ENCODE measurements around the gene NTRK3. TPM values are rescaled to one million over a fixed set of nuclear protein-coding genes. Genes with fewer than 3 reads are reported as not detected.

The NTRK3 gene
- total RNA-seq, 1 donor from 2014 or later, result not detected

DNA sequence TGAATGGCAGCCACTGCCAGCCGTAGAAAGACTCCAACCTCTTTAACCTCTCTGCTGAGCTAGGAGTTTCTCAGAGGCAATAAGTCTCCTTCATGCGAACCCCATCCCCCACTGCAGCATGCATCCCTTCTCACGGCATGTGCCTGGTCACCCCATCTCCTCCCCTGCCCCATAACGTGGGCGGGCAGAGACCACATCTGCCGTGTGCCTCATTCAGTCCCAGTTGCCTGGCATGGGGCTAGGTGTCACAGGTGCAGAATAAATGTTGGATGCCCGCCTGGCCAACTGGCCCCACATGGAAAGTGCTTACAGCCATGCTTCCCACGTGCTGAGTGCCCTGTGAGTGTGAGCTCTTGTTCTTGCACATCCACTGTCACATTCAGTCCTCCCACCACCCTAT is 43.5 kb upstream of the NTRK3 start:
- no peaks in the 10 kb centered on the region for H3K27me3 Mint-ChIP-seq (ENCODE audit: unreplicated experiment)
- H3K4me1 Mint-ChIP-seq (ENCODE audit: unreplicated experiment), result no peaks in the 10 kb centered on the region
- H3K9me3 Mint-ChIP-seq (ENCODE audit: unreplicated experiment), result no peaks in the 10 kb centered on the region
- TF ChIP-seq, protein P1, sequence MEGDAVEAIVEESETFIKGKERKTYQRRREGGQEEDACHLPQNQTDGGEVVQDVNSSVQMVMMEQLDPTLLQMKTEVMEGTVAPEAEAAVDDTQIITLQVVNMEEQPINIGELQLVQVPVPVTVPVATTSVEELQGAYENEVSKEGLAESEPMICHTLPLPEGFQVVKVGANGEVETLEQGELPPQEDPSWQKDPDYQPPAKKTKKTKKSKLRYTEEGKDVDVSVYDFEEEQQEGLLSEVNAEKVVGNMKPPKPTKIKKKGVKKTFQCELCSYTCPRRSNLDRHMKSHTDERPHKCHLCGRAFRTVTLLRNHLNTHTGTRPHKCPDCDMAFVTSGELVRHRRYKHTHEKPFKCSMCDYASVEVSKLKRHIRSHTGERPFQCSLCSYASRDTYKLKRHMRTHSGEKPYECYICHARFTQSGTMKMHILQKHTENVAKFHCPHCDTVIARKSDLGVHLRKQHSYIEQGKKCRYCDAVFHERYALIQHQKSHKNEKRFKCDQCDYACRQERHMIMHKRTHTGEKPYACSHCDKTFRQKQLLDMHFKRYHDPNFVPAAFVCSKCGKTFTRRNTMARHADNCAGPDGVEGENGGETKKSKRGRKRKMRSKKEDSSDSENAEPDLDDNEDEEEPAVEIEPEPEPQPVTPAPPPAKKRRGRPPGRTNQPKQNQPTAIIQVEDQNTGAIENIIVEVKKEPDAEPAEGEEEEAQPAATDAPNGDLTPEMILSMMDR (IDR thresholded peaks at IDR 0.05), result no peak
- no peak overlapping the region for H3K4me3 Mint-ChIP-seq (ENCODE audit: unreplicated experiment)
- DNase-seq (ENCODE audit: extremely low spot score, unreplicated experiment), result no peak
- no peak overlapping the region for H3K27ac Mint-ChIP-seq (ENCODE audit: unreplicated experiment)
- H3K36me3 Mint-ChIP-seq (ENCODE audit: unreplicated experiment), result no peaks in the 10 kb centered on the region

DNA sequence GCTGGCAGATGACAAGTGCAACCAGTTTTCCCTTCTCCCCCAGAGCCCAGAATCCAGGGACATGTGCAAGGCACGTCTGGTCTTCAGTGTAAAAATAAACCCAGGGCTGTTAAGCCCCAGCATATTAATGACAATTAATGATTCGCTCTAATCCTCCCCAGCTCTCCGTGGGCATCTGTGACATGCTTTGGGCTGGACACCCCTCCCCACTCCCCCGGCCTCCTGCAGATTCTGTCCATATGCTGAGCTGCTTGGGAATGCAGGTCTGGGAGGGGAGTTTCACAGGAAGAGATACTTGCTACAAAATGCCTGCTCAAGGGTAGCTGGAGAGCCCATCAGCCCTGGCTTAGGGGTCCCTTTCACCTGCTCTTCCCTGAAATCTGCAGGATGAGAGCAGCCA is 43.0 kb upstream of the NTRK3 start:
- no peak overlapping the region for H3K4me3 Mint-ChIP-seq (ENCODE audit: unreplicated experiment)
- H3K36me3 Mint-ChIP-seq (ENCODE audit: unreplicated experiment), result no peaks in the 10 kb centered on the region
- no peak overlapping the region for H3K27ac Mint-ChIP-seq (ENCODE audit: unreplicated experiment)
- DNase-seq (ENCODE audit: extremely low spot score, unreplicated experiment), result no peak
- TF ChIP-seq, protein P1 (IDR thresholded peaks at IDR 0.05), result no peak
- no peaks in the 10 kb centered on the region for H3K27me3 Mint-ChIP-seq (ENCODE audit: unreplicated experiment)
- H3K9me3 Mint-ChIP-seq (ENCODE audit: unreplicated experiment), result no peaks in the 10 kb centered on the region
- no peaks in the 10 kb centered on the region for H3K4me1 Mint-ChIP-seq (ENCODE audit: unreplicated experiment)

DNA sequence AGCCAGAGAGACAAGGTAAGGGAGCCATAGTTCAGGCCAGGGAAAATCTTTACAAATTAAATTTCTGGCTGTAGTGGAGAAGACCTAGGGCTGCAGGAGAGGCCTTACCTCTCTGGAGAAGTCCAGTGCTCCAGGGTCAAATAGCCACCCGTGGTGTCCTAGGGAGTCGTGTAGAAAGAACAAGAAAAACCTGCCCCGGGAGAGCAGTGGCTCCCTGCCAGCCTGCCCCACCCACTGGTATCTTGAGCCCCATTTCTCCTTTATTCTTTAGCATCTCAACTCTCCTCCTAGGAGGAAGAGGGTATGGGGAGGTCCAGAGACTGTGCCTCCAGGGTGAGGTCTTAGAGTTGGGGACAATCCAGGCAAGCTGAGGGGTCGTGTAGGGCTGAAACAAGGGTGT is 32.1 kb upstream of the NTRK3 start:
- Mint-ChIP-seq H3K9me3 (ENCODE audit: unreplicated experiment) (peaks cover 9% of the 10 kb centered on the region), H3K4me3 (ENCODE audit: unreplicated experiment) (no peak overlapping the region), H3K27ac (ENCODE audit: unreplicated experiment) (no peak overlapping the region), H3K27me3 (ENCODE audit: unreplicated experiment) (peaks cover 5% of the 10 kb centered on the region), H3K36me3 (ENCODE audit: unreplicated experiment) (no peaks in the 10 kb centered on the region), H3K4me1 (ENCODE audit: unreplicated experiment) (no peaks in the 10 kb centered on the region)
- DNase-seq (ENCODE audit: extremely low spot score, unreplicated experiment), result no peak
- TF ChIP-seq, protein P1 (IDR thresholded peaks at IDR 0.05), result no peak

DNA sequence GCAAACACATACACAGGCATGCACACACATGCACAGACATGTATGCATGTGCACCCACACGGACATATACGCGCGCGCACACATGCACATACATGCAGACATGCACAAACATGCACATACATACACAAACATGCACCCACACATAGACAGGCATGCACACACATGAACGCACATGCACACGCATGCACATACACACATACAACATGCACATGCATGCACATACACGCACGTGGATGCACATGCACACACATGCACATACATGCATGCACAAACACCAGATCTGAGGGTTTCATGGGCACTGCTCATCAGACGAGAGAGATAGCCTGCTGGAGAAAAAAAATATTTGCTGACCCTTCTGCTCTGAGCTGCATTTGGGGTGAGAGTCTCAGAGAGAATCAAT is 31.7 kb upstream of the NTRK3 start:
- no peaks in the 10 kb centered on the region for H3K36me3 Mint-ChIP-seq (ENCODE audit: unreplicated experiment)
- H3K27ac Mint-ChIP-seq (ENCODE audit: unreplicated experiment), result no peak overlapping the region
- TF ChIP-seq, protein P1 (IDR thresholded peaks at IDR 0.05), result no peak
- H3K4me3 Mint-ChIP-seq (ENCODE audit: unreplicated experiment), result no peak overlapping the region
- no peak for DNase-seq (ENCODE audit: extremely low spot score, unreplicated experiment)
- H3K9me3 Mint-ChIP-seq (ENCODE audit: unreplicated experiment), result peaks cover 9% of the 10 kb centered on the region
- H3K4me1 Mint-ChIP-seq (ENCODE audit: unreplicated experiment), result no peaks in the 10 kb centered on the region
- H3K27me3 Mint-ChIP-seq (ENCODE audit: unreplicated experiment), result peaks cover 9% of the 10 kb centered on the region

DNA sequence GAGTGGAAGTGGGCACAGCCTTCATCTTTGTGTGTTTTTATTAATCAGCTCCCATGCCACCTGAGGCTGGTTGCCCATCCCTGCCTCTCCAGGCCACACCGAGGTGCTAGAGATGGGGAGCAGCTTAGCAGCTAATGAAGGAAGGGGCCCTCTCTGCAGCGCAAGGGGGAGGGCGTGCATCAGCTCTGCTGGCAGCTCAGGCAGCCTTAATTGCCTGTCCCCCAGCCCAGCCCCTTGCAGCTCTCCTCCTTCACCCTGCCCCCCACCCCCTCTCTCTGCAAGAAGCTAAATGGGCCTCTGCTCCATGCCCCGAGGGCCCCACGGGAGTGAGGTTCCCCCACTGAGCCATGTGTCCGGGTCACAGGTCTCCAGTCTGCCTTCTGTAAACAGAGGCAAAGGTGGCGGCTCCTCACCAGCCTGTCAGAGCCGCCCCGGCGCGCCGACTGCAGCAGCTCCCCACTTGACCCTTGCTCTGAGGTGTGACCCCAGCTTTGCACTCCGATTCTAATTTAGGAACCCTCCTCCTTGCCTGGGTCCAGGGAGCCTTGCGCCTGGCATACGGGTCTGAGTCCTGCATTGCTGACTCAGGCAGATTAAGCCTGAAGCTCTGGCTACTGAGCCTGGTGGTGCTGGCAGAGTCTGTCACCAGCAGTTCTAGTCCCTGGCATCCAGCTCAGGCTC is 27.9 kb upstream of the NTRK3 start:
- TF ChIP-seq, protein P1 (IDR thresholded peaks at IDR 0.05), result no peak
- peaks cover 9% of the 10 kb centered on the region for H3K27me3 Mint-ChIP-seq (ENCODE audit: unreplicated experiment)
- DNase-seq (ENCODE audit: extremely low spot score, unreplicated experiment), result no peak
- no peaks in the 10 kb centered on the region for H3K4me1 Mint-ChIP-seq (ENCODE audit: unreplicated experiment)
- no peaks in the 10 kb centered on the region for H3K36me3 Mint-ChIP-seq (ENCODE audit: unreplicated experiment)
- no peak overlapping the region for H3K4me3 Mint-ChIP-seq (ENCODE audit: unreplicated experiment)
- no peaks in the 10 kb centered on the region for H3K9me3 Mint-ChIP-seq (ENCODE audit: unreplicated experiment)
- H3K27ac Mint-ChIP-seq (ENCODE audit: unreplicated experiment), result no peak overlapping the region

Measured in osteocyte (in vitro differentiated cells).